Endothelial cell of umbilical vein (primary cell): Measurements from ENCODE around the gene BTBD8. TPM values are rescaled to one million over a fixed set of nuclear protein-coding genes. Genes with fewer than 3 reads are reported as not detected.

ENCODE experiments used
- BruUV-seq: library from RNA; stranded (reverse); fragments of 400-500 nt; replicated peaks from 2 replicates; lab custom pipeline; 2021; lab: Mats Ljungman, UMichigan
- CTCF ChIA-PET: fragments of 300-600, 350-600 bp; sonication (Branson Sonifier 250); formaldehyde crosslinking; loops from one replicate; lab custom pipeline; 2021; ENCODE audit warnings: antibody characterized with exemption, inconsistent platforms; lab: Charles Lee
- POLR2A ChIA-PET: fragments of 300-600, 350-600 bp; sonication (Branson Sonifier 250); formaldehyde crosslinking; loops from one replicate; lab custom pipeline; 2021; ENCODE audit warnings: antibody characterized with exemption, inconsistent platforms; lab: Charles Lee
- DNase-seq: peaks from one replicate; pipeline ENCODE4 v3.0.0-alpha.2; 2011; ENCODE audit warnings: low read depth, low spot score
- FAIRE-seq: peaks from 2 replicates; lab custom pipeline; 2011; peaks lifted over from hg19 to GRCh38; lab: Jason Lieb, UNC
- H2AFZ ChIP-seq: 2 replicates; pipeline ENCODE4 v1.6.0; 2012; ENCODE audit warnings: low read depth, low read length, control low read depth, inconsistent platforms
- H3K27ac ChIP-seq: 2 replicates; pipeline ENCODE4 v1.5.1; 2011; ENCODE audit warnings: low read depth, mild to moderate bottlenecking, control low read depth, low read length, moderate library complexity; ENCODE audit not compliant: insufficient read depth
- H3K27me3 ChIP-seq, 2 experiments: 2 replicates each; pipeline versions ENCODE4 v1.6.0 to v1.6.1; 2011; ENCODE audit warnings: low read length in 2 of 2, mixed read lengths in 1 of 2; ENCODE audit not compliant: control insufficient read depth in 2 of 2, insufficient read depth in 2 of 2
- H3K36me3 ChIP-seq, 2 experiments: 2 replicates in 1 of 2; 3 replicates in 1 of 2; pipeline ENCODE4 v1.5.1; 2011; ENCODE audit warnings: low read length in 2 of 2, mild to moderate bottlenecking in 1 of 2, moderate library complexity in 1 of 2; ENCODE audit not compliant: control insufficient read depth in 2 of 2, insufficient read depth in 2 of 2; ENCODE audit errors: extremely low read depth in 1 of 2
- H3K4me1 ChIP-seq: 3 replicates; pipeline ENCODE4 v1.5.1; 2011; ENCODE audit warnings: mild to moderate bottlenecking, low read length; ENCODE audit not compliant: control insufficient read depth, insufficient read depth; ENCODE audit errors: extremely low read depth
- H3K4me2 ChIP-seq: 2 replicates; pipeline ENCODE4 v1.6.1; 2011; ENCODE audit warnings: low read length, control low read depth, mixed read lengths; ENCODE audit not compliant: insufficient read depth
- H3K4me3 ChIP-seq, 3 experiments: fragments of 200-600 bp in 1 of 3; sonication (generic), shearing (Covaris generic) in 1 of 3; replicated peaks in 1 of 3; 2 replicates each; pipeline ENCODE4 v1.5.1; 2011 to 2016; ENCODE audit warnings: control low read depth in 3 of 3, low read length in 3 of 3, mild to moderate bottlenecking in 2 of 3, inconsistent platforms in 1 of 3, low read depth in 1 of 3, moderate library complexity in 1 of 3; ENCODE audit not compliant: insufficient read depth in 1 of 3
- H3K79me2 ChIP-seq: 2 replicates; pipeline ENCODE4 v1.6.0; 2012; ENCODE audit warnings: low read length, inconsistent platforms; ENCODE audit not compliant: control insufficient read depth, insufficient read depth
- H3K9ac ChIP-seq: replicated peaks from 2 replicates; pipeline ENCODE3; 2011; ENCODE audit warnings: low read length, control low read depth; ENCODE audit not compliant: insufficient read depth; ENCODE audit errors: extremely low read depth
- H3K9me1 ChIP-seq: replicated peaks from 3 replicates; pipeline ENCODE4 v1.6.0; 2011; ENCODE audit warnings: mild to moderate bottlenecking, low read length; ENCODE audit not compliant: control insufficient read depth, insufficient read depth; ENCODE audit errors: extremely low read depth
- H3K9me3 ChIP-seq: replicated peaks from 2 replicates; pipeline ENCODE4 v1.5.1; 2012; ENCODE audit warnings: low read length, inconsistent platforms; ENCODE audit not compliant: control insufficient read depth, insufficient read depth
- H4K20me1 ChIP-seq: replicated peaks from 2 replicates; pipeline ENCODE3; 2011; ENCODE audit warnings: mild to moderate bottlenecking, low read length; ENCODE audit not compliant: control insufficient read depth, insufficient read depth; ENCODE audit errors: extremely low read depth
- CTCF ChIP-seq, 2 donors: IDR thresholded peaks; 1 replicate in 1 of 2; 2 replicates in 1 of 2; pipeline ENCODE4 v1.5.1; 2011; ENCODE audit warnings: low read length in 2 of 2, mild to moderate bottlenecking in 2 of 2, moderate library complexity in 2 of 2, control low read depth in 1 of 2, inconsistent platforms in 1 of 2, low read depth in 1 of 2; ENCODE audit not compliant: insufficient read depth in 1 of 2; ENCODE audit errors: extremely low read depth in 1 of 2
- EZH2 ChIP-seq: IDR thresholded peaks from 2 replicates; pipeline ENCODE4 v1.6.1; 2012; ENCODE audit warnings: borderline replicate concordance, low read depth, mild to moderate bottlenecking, moderate library complexity, low read length, inconsistent platforms; ENCODE audit not compliant: severe bottlenecking
- FOS ChIP-seq: IDR thresholded peaks from 2 replicates; pipeline ENCODE4 v1.6.1; 2011; ENCODE audit warnings: mild to moderate bottlenecking, low read length, moderate library complexity, borderline replicate concordance; ENCODE audit not compliant: insufficient read depth
- GATA2 ChIP-seq: IDR thresholded peaks from 2 replicates; pipeline ENCODE4 v1.7.0; 2011; ENCODE audit warnings: low read depth, mild to moderate bottlenecking, moderate library complexity, mixed read lengths, low read length; ENCODE audit not compliant: insufficient read length, insufficient read depth
- JUN ChIP-seq: IDR thresholded peaks from 2 replicates; pipeline ENCODE4 v1.6.1; 2011; ENCODE audit warnings: borderline replicate concordance, low read depth; ENCODE audit not compliant: insufficient read length, insufficient read depth
- MAX ChIP-seq: IDR thresholded peaks from 2 replicates; pipeline ENCODE4 v1.6.1; 2011; ENCODE audit not compliant: insufficient read depth, insufficient read length
- MYC ChIP-seq: IDR thresholded peaks from one replicate; pipeline ENCODE4 v1.6.1; 2011; ENCODE audit warnings: mild to moderate bottlenecking, low read depth, low read length
- POLR2A ChIP-seq: IDR thresholded peaks from 2 replicates; pipeline ENCODE4 v1.6.1; 2012; ENCODE audit warnings: low read depth, mild to moderate bottlenecking, control low read depth, low read length
- POLR2AphosphoS5 ChIP-seq: IDR thresholded peaks from 2 replicates; pipeline ENCODE4 v1.6.1; 2012; ENCODE audit warnings: low read depth, mild to moderate bottlenecking, control low read depth, low read length, moderate library complexity; ENCODE audit not compliant: insufficient read depth
- dilution Hi-C: fragments of 300-500 bp; cut with MboI; formaldehyde crosslinking; loops from one replicate; pipeline ENCODE4 v1.15.0; 2019; ENCODE audit warnings: low sequenced_read_pairs; ENCODE audit not compliant: extremely low pct_ligation_motif_present
- intact Hi-C: fragments of 100-400 bp; cut with micrococcal nuclease; formaldehyde crosslinking; loops from one replicate; pipeline ENCODE4 v1.10.0; 2022
- polyA plus RNA-seq, 4 experiments: library from polyadenylated mRNA; depleted of rRNA in 3 of 4; stranded (reverse) in 3 of 4; unstranded in 1 of 4; fragments of >200 nt; gene quantifications; 2 replicates each; pipeline versions ENCODE4 v1.2.1 to v1.2.3, GENCODE V29; 2011 to 2012; ENCODE audit warnings: missing spikeins in 1 of 4
- total RNA-seq: library from RNA; stranded (reverse); gene quantifications from 2 replicates; pipeline ENCODE4 v1.2.3, GENCODE V29; 2021

BTBD8 gene
- total and polyA plus RNA-seq, 2 donors (not counting 3 experiments of a cell fraction or from before 2014, with no cell fraction given), result 0.36 to 1.7 TPM

DNA sequence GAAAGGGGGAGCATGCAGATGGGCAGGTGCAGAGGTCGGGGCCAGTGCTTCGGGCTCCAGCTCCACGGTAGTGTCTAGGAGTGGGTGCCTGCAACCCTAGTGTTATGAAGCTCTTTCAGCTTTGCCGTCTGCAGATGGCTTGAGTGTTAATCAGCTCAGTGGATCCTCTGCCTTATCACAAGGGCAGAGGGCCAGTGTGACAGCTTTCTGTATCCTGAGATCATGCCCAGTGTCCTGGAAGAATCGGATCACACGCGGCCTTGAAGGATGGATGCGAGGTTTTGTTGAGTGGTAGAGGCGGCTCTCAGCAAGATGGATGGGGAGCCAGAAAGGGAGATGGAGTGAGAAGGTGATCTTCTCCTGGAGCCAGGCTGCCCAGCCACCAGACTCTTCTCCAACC lies 112.1 kb downstream of the BTBD8 start:
- ChIA-PET POLR2A (no interaction called here), CTCF (no interaction called here)
- Histone ChIP-seq H3K4me2 (no peak overlapping the region), H3K4me3 (no peak overlapping the region), H3K9me1 (no peaks in the 10 kb centered on the region), H3K27me3 (peaks cover 0 to 3% of the 10 kb centered on the region in 2 experiments), H3K4me1 (no peaks in the 10 kb centered on the region), H3K9me3 (no peaks in the 10 kb centered on the region), H3K27ac (no peak overlapping the region), H4K20me1 (no peaks in the 10 kb centered on the region), H3K9ac (no peak overlapping the region), H2AFZ (no peak overlapping the region), H3K36me3 (no peaks in the 10 kb centered on the region), H3K79me2 (no peaks in the 10 kb centered on the region)
- dilution Hi-C loops (no loop called here), intact Hi-C loops (no loop called here)
- DNase-seq, result no peak
- no peak for FAIRE-seq
- TF ChIP-seq MAX, result no peak
- BruUV-seq, result no TSS peak

- H3K79me2 ChIP-seq, result no peaks in the 10 kb centered on the region
- FAIRE-seq, result no peak
- dilution Hi-C loops, result no loop called here
- H3K9me1 ChIP-seq, result no peaks in the 10 kb centered on the region
- no peaks in the 10 kb centered on the region for H3K27me3 ChIP-seq
- H3K36me3 ChIP-seq, result no peaks in the 10 kb centered on the region
- H3K4me3 ChIP-seq, result no peak overlapping the region
- DNase-seq, result no peak
- intact Hi-C loops, result no loop called here
- no peak for TF ChIP-seq POLR2A
- TF ChIP-seq CTCF (IDR thresholded peaks at IDR 0.05; ENCODE audit: extremely low read depth in 1 of 2, insufficient read depth in 1 of 2, low read depth in 1 of 2, low read length in 2 of 2), result no peak
- no peak for TF ChIP-seq EZH2
- TF ChIP-seq GATA2, result no peak
- no peak for TF ChIP-seq MYC
- TF ChIP-seq FOS, result no peak
- TF ChIP-seq MAX, result no peak
- no peak for TF ChIP-seq JUN
- no peak for TF ChIP-seq POLR2AphosphoS5
- ChIA-PET POLR2A (no interaction called here), CTCF (no interaction called here)
- no peak overlapping the region for H3K4me2 ChIP-seq
- H4K20me1 ChIP-seq, result no peaks in the 10 kb centered on the region
- H3K27ac ChIP-seq, result no peak overlapping the region
- H2AFZ ChIP-seq, result no peak overlapping the region
- H3K9me3 ChIP-seq, result no peaks in the 10 kb centered on the region
- H3K4me1 ChIP-seq, result no peaks in the 10 kb centered on the region
- H3K9ac ChIP-seq, result no peak overlapping the region
- BruUV-seq, result no TSS peak
These were observed 114.4 kb downstream of the BTBD8 start for GRCh38 chr1:92194511-92194910.
